HK-2 (cell line): ENCODE measurements around the gene NACA.
"Not testable (repeated sequence)": the region's sequence is repeated elsewhere in the genome, so short reads cannot be mapped to it uniquely, and the experiment has no call there.

Source experiments
- DNase-seq: peaks from one replicate; pipeline ENCODE4 v3.0.0-alpha.2; 2018; ENCODE audit not compliant: unreplicated experiment

Gene NACA

GRCh38 chr12:56723889-56724700 lies 1.0 kb downstream of the NACA start:
- DNase-seq = no peak

- no peak for DNase-seq
These were observed 1.7 kb downstream of the NACA start for GRCh38 chr12:56723352-56723751.

- no peak for DNase-seq
These were observed 2.3 kb downstream of the NACA start for GRCh38 chr12:56722832-56723231.

- no peak for DNase-seq
These were observed 3.4 kb downstream of the NACA start for GRCh38 chr12:56721721-56722120.

GRCh38 chr12:56721216-56721615 lies 3.9 kb downstream of the NACA start:
- DNase-seq = no peak

GRCh38 chr12:56720731-56721151 lies 4.4 kb downstream of the NACA start:
- DNase-seq = no peak

GRCh38 chr12:56719056-56719455 lies 6.0 kb downstream of the NACA start:
- DNase-seq = no peak

GRCh38 chr12:56718636-56719035 lies 6.5 kb downstream of the NACA start:
- DNase-seq = no peak

- DNase-seq = no peak
These were observed 7.0 kb downstream of the NACA start for GRCh38 chr12:56718149-56718548.

- no peak for DNase-seq
These were observed 7.9 kb downstream of the NACA start for GRCh38 chr12:56716933-56717880.

- no peak for DNase-seq
These were observed 8.6 kb downstream of the NACA start for GRCh38 chr12:56716458-56716857.

- no peak for DNase-seq
These were observed 9.3 kb downstream of the NACA start for GRCh38 chr12:56715798-56716197.

- no peak for DNase-seq
These were observed 10.6 kb downstream of the NACA start for GRCh38 chr12:56714431-56714929.

GRCh38 chr12:56713345-56713744 lies 11.8 kb downstream of the NACA start:
- DNase-seq = no peak

GRCh38 chr12:56709759-56710376 lies 15.2 kb downstream of the NACA start:
- no peak for DNase-seq

GRCh38 chr12:56704522-56704921 lies 20.6 kb downstream of the NACA start:
- DNase-seq = not testable (repeated sequence)

GRCh38 chr12:56699020-56699661 lies 26.0 kb downstream of the NACA start:
- DNase-seq = no peak

GRCh38 chr12:56695327-56696101 lies 29.6 kb downstream of the NACA start:
- DNase-seq = no peak

- DNase-seq = no peak
These were observed 30.9 kb downstream of the NACA start for GRCh38 chr12:56694161-56694560.

- DNase-seq = no peak
These were observed 36.3 kb downstream of the NACA start for GRCh38 chr12:56688846-56689109.
